KBM-7 (cell line): ENCODE results near the gene INCA1.

ENCODE experiments used
- DNase-seq: peaks from one replicate; pipeline ENCODE4 v3.0.0-alpha.2; 2015
- in situ Hi-C: fragments of 300-500 bp; cut with MboI; formaldehyde crosslinking; loops from 2 replicates; pipeline ENCODE4 v1.14.3; 2020; ENCODE audit warnings: low sequenced_read_pairs, low pct_unique_long_range_greater_than_20kb, mixed read lengths

The INCA1 gene

DNA sequence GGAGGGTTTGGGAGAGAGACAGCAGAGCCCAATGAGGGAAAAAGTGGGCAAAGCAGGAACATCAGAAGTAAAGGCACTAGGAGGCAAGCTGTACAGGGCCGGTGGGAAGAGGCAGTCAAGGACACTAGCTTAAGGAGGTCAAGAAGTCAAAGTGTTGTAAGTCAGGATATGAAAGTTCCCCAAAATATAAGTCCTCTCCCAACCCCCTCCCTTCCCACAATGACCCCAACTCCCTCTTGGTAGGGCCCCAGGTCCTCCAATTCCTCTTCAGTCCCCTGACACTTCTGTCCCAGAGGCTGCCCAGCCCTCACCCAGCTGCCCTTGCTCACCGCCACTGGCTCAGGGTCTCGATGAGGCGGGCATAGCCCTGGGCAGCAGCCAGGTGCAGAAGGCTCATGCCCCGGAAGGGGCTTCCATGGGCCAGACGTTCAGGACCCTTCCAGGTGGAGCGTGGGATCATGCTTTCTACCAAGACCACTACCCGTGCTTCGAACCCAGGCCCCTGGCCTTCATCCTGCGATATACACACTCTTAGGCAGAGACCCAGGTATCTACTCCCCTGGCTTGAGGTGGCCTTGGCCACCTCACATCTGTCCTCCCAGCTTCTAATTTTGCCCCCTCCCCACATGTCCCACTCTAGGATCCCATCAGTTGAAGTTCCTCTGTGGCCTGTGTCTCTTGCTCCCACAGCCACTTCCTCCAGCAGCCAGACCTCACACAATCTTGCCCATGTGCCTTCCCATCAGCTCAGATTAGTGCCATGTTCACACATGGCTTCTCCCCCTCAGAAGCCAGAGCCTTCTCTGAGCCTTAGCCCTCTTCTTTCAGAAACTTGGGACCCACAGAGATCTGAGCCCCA lies 23.8 kb downstream of the INCA1 start:
- no peak for DNase-seq
- in situ Hi-C loops: no loop called here

DNA sequence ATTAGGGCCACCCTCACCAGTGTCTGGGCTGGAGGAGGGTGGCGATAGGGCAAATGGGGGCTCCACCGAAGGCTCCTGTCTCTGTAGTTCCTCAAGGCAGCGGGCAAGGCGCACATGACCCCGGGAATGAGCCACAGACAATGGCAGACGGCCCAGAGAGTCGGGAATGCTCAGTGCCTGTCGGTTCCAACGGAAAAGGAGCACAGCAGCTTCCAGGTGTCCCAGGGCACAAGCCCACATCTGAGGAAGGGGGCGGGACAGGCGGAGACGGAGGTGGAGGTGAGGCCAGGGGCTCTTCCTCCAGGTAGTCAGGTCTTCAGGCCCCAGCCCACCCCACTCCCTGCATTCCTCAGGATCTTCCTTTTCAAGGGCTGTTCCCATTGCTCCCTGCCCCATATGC lies 24.6 kb downstream of the INCA1 start:
- in situ Hi-C loops: no loop called here
- no peak for DNase-seq

DNA sequence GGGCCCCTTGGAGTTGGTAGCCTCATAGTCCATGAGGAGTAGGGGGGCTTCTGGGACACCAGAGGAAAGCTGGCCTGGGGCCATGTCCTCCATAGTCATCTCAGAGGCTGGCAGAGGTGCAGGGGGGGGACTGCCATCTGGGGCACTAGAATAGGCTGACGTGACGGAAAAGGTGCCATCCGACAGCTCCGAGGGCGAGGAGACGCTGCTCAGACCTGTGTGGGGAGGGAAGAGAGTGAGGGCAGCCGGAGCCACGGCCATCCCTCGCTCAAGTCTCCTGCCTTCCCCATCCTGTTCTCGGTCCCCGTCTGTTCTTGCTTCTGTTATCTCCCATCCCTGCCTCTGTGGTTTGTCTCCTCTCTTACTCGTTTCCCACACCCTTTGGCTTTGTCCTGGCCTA lies 25.0 kb downstream of the INCA1 start:
- no peak for DNase-seq
- in situ Hi-C loops: no loop called here

DNA sequence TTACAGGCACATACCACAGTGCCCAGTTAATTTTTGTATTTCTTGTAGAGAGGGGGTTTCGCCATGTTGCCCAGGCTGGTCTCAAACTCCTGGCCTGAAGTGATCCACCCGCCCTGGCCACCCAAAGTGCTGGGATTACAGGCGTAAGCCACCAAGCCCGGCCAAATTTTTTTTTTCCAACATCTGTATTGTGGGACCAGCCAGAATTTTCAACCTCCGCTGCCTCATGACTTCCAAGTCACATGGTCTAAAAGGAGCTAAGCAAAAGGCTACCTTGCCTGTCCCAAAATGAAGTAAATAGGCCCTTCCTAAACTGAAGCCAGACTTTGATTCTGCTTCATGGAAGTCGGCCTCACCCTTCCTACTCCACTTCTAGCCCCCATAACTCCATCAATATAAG lies 25.5 kb downstream of the INCA1 start:
- in situ Hi-C loops: no loop called here

DNA sequence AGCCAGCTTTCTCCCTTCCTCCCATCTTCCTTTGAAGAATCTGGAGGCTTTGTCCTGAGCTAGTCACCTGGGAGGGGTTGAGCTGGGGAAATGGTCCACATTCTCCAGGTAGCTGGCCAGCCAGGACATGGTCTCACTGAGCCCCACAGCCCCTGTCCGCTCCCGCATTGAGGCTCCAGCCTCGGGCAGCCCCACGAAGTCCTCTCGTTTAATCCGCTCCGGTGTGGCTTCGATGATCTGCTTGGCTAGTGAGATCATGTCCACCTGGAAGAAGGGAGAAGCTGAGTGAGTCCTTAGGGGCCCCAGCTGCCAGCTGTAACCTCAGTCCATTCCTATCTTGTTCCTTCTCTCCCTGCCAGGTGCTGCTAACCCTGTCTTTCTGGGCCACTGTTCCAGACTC lies 27.0 kb downstream of the INCA1 start:
- no peak for DNase-seq
- in situ Hi-C loops: no loop called here

More for the DNA sequence above, 25.5 kb downstream of the INCA1 start:
- no peak for DNase-seq

DNA sequence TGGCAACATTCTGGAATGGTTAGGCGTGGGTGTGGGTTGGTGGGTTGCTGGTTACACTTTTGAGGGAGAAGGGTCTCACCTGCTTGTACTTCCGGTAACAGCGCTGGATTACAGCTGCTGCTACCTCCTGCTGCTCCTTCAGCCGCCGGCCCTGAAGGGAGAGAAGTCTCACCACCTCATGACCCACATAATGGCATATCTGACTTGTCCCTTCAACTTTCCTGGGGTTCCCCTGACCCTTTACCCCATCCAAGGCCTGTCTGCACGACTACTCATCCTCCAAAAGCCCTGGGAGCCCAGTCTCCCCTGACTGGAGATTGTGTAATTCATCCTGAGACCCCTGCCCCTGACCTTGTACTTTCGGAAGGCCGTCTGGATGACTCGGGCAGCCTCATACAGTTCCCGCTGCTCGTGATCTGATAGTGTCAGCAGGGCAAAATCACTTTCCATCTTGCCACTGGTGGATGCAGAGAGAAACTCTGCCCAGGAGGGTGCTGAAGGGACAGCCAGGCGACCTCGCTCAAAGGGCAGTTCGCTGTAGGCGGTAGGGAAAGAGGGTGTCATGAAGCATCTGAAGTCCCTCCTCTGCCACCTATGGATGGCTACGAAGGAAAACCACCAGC lies 27.7 kb downstream of the INCA1 start:
- in situ Hi-C loops: no loop called here
- DNase-seq: no peak

DNA sequence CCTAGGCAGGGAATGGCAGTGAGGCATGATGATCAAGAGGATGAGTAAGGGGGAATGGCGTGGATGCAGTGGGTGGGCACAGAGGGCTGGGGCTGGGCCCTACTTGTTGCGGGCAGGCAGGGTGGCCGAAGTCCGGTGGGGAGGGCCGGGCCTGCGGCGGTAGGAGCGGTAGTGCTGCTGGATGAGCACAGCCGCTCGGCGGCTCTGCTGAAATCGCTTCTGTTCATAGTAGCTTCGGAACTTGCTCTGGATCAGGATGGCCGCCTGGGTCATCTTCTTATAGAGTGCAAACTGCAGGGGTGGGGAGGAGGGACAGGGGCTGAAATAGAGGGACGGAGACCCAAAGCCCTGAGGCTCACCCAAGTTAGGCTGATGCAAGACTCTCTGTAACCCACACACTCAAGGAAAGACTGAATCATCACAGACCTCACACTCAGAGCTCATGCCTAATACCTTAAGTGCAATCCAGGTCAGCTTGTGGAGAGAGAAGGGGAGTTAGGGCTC lies 28.2 kb downstream of the INCA1 start:
- in situ Hi-C loops: no loop called here
- DNase-seq: no peak

DNA sequence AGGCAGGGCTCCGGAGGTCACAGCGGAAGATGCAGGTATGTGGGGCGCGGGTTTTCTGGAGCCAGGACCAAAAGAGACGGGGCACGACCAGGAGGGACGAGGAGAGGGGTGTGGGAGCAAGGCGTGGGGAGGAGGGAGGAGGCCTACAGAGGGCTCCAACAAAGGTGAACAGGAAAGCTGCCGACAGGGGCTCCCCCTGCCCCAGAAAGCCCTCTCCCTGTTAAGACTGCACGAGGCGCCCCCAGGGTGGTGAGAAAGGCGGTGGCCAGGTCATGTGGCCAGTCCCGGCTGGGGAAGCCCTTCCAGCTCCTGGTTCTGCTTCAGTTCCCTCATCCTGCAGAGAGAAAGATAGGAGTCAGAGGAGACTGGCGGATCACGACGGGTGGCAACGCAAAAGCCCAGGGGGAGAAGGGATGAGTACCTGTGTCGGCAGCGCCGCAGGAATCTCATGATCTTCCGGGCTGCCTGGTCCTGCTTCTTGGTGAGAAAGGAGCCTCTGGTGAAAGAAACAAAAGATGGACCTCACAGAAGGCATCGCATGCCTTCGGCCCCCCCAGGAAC lies 28.8 kb downstream of the INCA1 start:
- no peak for DNase-seq
- in situ Hi-C loops: no loop called here

DNA sequence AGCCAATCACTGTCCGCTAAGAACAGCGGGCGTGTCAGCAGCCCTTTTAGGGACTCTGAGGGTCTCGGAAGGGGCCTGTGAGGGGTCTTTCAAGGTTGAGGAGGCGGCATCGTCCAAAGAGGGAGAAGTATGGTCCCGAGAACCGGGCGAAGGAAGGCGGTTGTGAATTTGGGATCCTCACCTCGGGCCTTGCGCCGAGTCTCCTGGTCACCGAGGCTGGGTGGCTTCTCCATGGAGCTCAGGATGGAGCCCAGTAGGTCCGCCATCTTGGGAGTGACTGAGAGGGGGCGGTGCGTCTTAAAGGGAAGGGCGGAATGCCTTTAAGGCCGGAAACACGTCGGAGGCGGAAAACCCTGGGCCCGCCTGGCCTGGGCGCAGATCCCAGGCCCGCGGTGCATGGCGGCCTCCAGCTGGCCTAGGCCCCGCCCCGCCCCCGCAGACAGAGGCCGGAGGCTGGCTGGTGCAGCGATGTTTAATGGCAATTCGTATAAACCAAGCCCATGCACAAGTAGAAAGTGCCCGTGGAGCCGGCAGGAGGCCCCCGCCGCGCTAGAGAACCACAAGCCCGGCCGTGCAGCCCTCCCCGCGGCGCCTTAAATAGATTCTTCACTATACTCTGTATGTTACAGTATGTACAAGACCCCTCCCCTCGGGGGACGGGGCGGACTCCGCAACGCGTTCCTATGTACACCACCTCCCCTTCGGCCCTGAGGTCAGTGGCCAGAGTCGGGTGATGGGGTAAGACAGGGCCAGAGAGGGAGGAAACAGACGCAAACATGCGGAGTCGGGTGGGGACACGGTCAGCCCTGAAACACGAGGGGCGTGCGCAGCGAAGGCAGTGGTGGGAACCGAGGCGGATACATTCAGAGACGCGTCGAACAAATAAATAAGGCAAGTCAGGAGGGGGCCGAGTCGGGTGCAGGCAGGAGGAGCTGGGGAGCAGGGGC lies 29.5 kb downstream of the INCA1 start, which contains the start of gene SPAG7:
Gene SPAG7 (minus strand): TSS at position 279 of the 947 bp plus-strand sequence. CDS start 13 bp downstream, at position 266.
- peak; percentile 99 for DNase-seq
- in situ Hi-C loops: no loop called here

DNA sequence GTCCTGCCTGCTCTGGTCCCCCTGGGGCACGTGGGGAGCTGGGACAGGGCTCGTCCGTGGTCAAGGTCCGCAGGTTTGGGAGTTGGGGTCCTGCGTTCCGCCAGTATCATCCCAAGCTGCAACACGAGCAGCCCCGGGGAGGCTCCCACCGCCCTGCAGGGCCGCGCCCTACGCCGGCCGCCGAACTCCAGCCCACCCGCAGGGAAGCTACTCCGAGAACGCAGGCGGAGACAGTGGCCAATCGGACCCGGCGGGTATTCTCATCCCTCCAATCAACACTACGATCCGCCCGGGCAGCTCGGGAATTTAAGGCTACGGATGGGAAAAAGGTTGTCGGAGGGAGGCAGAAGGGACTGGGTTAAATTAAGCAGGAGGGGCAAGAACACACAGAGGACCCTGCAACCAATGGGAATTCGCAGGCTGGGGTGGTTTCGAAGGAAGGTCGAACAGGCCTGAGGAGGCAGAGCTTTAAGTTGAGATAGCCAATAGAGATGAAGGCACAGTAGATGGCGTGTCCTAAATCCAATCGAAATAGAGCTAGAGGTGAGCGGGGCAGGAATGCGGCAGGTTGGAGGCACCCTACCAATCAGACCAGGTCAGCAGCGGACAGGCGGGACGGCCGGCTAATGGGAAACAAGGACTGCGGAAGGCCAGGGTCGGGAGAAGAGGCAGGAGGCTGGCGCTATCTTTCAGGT lies 30.3 kb downstream of the INCA1 start:
- in situ Hi-C loops: no loop called here
- peak; percentile 100 for DNase-seq

DNA sequence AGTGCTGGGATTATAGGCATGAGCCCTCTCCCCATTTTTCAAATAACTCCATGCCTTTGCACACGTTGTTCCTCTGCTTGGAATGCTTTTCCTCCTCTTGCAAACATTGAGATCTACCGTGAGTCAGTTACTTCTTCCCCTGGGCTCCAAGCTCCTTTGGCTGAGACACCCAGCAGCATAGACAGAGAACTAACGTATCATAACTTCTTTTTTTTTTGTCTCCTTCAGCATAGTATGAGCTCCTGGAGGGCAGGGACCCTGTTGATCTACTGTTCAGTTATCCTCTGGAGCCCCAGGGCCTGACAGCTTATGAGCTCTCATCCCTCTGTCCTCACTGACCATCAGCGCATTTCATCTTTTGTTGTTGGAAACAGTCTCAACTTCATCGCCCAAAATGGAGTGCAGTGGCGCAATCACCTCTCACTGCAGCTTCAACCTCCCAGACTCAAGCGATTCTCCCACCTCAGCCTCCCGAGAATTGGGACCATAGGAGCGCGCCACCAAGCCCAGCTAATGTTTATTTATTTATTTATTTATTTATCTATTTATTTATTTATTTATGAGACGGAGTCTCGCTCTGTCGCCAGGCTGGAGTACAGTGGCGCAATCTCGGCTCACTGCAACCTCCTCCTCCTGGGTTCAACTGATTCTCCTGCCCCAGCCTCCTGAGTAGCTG lies 31.9 kb downstream of the INCA1 start:
- DNase-seq: no peak
- in situ Hi-C loops: no loop called here

DNA sequence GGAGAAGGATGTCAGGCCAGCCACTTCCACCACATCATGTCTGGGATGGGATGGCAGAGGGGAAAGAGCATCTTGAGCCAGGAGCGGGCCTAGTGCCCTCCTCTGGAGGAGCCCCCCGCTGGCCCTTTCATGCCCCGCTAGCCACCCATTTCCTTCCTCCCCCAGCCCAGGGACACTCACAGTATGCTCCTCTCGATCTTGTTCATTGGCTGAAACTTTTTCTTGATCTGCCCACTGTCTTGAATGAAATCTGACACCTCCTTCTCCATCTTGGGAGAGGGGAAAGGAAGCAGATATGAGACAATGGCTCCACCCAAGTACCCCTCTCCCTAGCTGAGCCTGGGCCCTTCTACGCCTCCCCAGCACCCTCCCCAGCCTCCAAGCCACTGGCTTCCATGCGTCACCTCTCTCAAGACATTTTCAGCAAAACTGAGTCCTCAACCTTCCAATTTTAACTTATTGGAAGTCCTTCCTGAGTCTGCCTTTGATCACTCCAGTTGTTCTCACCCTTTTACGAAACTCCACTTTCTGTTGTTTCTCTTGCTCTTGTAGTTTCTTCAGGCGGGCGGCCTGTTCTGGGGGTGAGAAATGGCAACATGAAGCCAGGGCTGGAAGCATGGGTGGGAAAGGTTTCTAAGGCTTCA lies 36.9 kb downstream of the INCA1 start:
- in situ Hi-C loops: no loop called here
- DNase-seq: peak; percentile 49

DNA sequence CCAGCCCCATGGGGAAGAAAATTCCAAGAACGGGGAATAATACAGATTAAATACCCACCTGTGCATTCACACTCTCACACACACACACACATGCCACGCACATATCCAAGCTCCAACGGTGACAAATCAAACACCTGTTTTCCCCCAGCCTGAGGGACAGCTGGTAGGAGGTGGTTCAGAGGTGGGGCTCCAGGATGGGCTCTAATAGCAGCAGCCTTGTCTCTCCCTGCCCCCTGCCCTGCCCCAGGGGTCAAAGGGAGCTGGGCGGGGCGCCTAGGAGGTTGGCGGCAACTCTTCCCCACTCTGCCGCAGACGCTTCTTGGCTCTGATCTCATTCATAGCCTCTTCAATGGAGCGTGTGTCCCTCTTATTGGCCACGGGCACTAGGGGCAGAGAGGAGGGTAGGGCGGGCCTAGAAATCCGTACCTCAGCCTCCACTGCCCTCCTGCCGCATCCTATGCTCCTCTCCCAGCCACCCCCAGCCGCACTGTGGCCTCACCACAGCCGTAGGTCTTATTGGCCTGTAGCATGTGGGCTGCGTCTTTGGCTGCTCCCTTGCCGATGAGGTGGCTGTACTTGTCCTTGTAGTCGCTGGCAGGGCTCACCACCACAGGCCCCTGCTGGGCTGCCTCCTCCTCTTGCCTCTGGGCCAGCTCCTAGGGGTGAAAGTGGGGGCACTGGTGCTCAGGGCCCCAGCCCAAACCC lies 37.9 kb downstream of the INCA1 start:
- in situ Hi-C loops: no loop called here
- no peak for DNase-seq

DNA sequence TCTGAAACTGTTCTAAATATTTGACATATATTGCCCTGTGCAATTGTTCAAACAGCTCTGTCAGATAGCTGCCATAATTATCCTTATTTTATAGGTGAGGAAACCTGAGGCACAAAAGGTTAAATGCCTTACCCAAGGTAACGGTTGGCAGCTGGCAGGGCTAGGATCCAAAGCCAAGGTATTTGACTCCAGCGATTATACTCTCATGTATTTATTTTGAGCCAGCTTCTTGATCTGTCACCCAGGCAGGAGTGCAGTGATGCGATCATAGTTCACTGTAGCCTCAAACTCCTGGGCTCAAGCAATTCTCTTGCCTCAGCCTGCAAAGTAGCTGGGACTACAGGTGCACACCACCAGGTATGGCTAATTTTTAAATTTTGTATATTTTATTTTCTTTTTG lies 39.2 kb downstream of the INCA1 start:
- in situ Hi-C loops: no loop called here
- DNase-seq: no peak

DNA sequence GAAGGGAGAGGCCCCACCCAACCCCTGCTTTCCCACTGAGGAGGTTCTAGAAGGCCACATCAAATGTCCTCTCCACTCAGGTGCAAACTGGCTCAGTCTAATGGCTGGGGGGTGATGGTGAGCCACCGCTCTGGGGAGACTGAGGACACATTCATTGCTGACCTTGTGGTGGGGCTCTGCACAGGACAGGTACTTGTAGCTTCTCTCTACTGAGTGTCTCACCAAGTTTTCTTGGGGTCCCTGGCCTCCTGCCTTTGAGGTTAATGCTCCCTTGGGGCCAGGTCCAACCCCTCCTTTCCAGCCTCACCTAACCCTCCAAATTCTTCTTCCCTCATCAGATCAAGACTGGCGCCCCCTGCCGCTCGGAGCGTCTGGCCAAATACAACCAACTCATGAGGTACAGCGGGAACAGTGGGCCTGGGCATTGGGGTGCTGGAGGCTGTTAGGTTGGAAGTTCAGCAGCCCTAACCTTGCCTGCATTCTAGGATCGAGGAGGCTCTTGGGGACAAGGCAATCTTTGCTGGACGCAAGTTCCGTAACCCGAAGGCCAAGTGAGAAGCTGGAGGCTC lies 40.7 kb downstream of the INCA1 start:
- DNase-seq: no peak
- in situ Hi-C loops: no loop called here

DNA sequence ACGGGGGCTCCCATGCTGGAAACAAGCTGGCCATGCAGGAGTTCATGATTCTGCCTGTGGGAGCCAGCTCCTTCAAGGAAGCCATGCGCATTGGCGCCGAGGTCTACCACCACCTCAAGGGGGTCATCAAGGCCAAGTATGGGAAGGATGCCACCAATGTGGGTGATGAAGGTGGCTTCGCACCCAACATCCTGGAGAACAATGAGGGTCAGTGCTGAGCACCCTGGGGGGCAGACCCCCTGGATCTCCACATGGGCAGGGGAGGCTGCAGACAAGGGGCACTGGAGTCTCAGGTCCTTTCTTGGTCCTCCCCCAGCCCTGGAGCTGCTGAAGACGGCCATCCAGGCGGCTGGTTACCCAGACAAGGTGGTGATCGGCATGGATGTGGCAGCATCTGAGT lies 42.2 kb downstream of the INCA1 start:
- in situ Hi-C loops: no loop called here
- DNase-seq: no peak

DNA sequence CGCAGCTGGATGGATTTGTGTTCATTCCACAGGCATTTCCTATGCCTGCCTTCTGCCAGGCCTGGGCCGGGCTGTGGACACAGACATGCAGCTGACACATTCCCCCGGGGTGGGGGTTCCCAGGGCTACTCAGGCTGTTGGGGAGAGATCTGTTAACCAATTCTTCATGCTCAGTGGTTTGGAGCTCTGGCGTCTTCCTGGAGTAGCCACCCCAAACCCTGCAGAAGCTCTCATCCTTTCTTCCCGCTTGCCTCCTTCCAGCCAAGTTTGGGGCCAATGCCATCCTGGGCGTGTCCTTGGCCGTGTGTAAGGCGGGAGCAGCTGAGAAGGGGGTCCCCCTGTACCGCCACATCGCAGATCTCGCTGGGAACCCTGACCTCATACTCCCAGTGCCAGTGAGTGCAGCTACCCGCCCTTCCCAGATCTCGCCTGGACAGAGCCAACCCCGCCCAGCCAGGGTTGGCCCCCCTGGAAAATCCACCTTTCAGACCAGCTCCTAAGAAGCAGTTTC lies 43.8 kb downstream of the INCA1 start:
- no peak for DNase-seq

More for the DNA sequence above, 43.8 kb downstream of the INCA1 start:
- in situ Hi-C loops: no loop called here
